HEK293T (cell line): Measurements from ENCODE around the gene RPS28.

Source experiments
- CTCF ChIA-PET: fragments of 350-600 bp; formaldehyde crosslinking; extraction: SDS; loops from one replicate; lab custom pipeline; 2021; ENCODE audit warnings: antibody characterized with exemption, inconsistent platforms; lab: Yijun Ruan, JAX
- POLR2A ChIA-PET: fragments of 350-600 bp; formaldehyde crosslinking; extraction: SDS; loops from one replicate; lab custom pipeline; 2020; ENCODE audit warnings: antibody characterized with exemption, inconsistent platforms; lab: Yijun Ruan, JAX
- DNase-seq: peaks from one replicate; pipeline ENCODE4 v3.0.0; 2012; ENCODE audit warnings: mixed read lengths; ENCODE audit errors: extremely low spot score
- ARNT ChIP-seq: fragments of 450-650 bp; IDR thresholded peaks from 2 replicates; pipeline ENCODE4 v1.6.1; 2017; ENCODE audit warnings: mild to moderate bottlenecking
- BHLHE40 ChIP-seq: fragments of 450-650 bp; IDR thresholded peaks from 2 replicates; pipeline ENCODE4 v1.6.1; 2016; ENCODE audit warnings: mild to moderate bottlenecking, moderate library complexity, borderline replicate concordance
- CTBP1 ChIP-seq: fragments of 450-650 bp; IDR thresholded peaks from 2 replicates; pipeline ENCODE4 v1.6.1; 2016; ENCODE audit warnings: borderline replicate concordance
- FOXA1 ChIP-seq: fragments of 450-650 bp; IDR thresholded peaks from 2 replicates; pipeline ENCODE4 v1.6.1; 2016; ENCODE audit warnings: mild to moderate bottlenecking
- HDGF ChIP-seq: fragments of 450-650 bp; IDR thresholded peaks from 2 replicates; pipeline ENCODE4 v1.6.1; 2017; ENCODE audit warnings: antibody characterized with exemption, borderline replicate concordance
- SP1 ChIP-seq: fragments of 450-650 bp; IDR thresholded peaks from 2 replicates; pipeline ENCODE4 v1.6.1; 2017
- TARDBP ChIP-seq: fragments of 450-650 bp; IDR thresholded peaks from 2 replicates; pipeline ENCODE4 v1.6.1; 2016
- ZNF384 ChIP-seq: fragments of 450-650 bp; IDR thresholded peaks from 2 replicates; pipeline ENCODE4 v1.6.1; 2016

RPS28 gene

GRCh38 chr19:8371011-8371804 is 49.9 kb downstream of the RPS28 start:
- TF ChIP-seq TARDBP (no peak), ZNF384 (no peak), HDGF (no peak), CTBP1 (no peak), FOXA1 (no peak), SP1 (no peak), ARNT (no peak), BHLHE40 (no peak)
- ChIA-PET CTCF (interaction anchor here (0.6 kb wide), 1 partner anchor 347 kb away, joined by 3 read pairs; no protein-coding TSS in a partner anchor), POLR2A (no interaction called here)
- no peak for DNase-seq
